LNCaP clone FGC (cell line): ENCODE measurements around the gene PRKN.
"Not testable (repeated sequence)": the region's sequence is repeated elsewhere in the genome, so short reads cannot be mapped to it uniquely, and the experiment has no call there.

ENCODE experiments used
- DNase-seq: peaks from one replicate; pipeline ENCODE4 v3.0.0-alpha.2; 2011; ENCODE audit warnings: low read depth
- H3K4me3 ChIP-seq: 2 replicates; pipeline ENCODE4 v1.5.1; 2011; ENCODE audit warnings: mild to moderate bottlenecking, low read depth, low read length, control low read depth
- CTCF ChIP-seq: IDR thresholded peaks from 2 replicates; pipeline ENCODE4 v1.5.1; 2012; ENCODE audit warnings: mild to moderate bottlenecking; ENCODE audit not compliant: control insufficient read depth, insufficient read depth; ENCODE audit errors: extremely low read depth

PRKN gene

GRCh38 chr6:161313940-161314509 is 1413.5 kb downstream of the PRKN start:
- H3K4me3 ChIP-seq: no peak overlapping the region
- no peak for DNase-seq
- TF ChIP-seq CTCF: no peak

- not testable (repeated sequence) for DNase-seq
Observed at GRCh38 chr6:161313475-161313874, 1414.1 kb downstream of the PRKN start.

DNA sequence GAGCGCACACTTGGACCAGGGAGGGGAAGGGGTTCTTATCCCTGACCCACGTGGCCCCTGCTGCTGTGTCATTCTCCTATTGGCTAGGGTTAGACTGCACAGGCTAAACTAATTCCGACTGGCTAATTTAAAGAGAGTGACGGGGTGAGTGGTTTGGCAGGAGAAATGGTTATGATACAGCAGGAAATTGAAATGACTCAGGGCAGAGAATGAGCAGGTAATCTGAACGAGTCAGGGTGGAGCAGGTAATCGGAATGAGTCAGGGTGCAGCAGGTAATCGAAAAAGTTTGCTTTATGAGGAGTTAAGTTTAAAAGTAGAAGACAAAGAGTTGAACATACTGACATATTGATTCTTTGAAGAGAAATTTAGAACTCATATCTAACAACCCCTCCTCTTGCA is 1417.8 kb downstream of the PRKN start:
- not testable (repeated sequence) for DNase-seq, H3K4me3 ChIP-seq

More at GRCh38 chr6:161313475-161313874, 1414.1 kb downstream of the PRKN start:
- H3K4me3 ChIP-seq: not testable (repeated sequence)

GRCh38 chr6:161308075-161308655 is 1419.4 kb downstream of the PRKN start:
- no peak for DNase-seq
- H3K4me3 ChIP-seq: no peak overlapping the region
- TF ChIP-seq CTCF: no peak

GRCh38 chr6:161305860-161306259 is 1421.7 kb downstream of the PRKN start:
- H3K4me3 ChIP-seq: no peak overlapping the region
- DNase-seq: no peak
- TF ChIP-seq CTCF: no peak

- no peak overlapping the region for H3K4me3 ChIP-seq
- TF ChIP-seq CTCF: no peak
- no peak for DNase-seq
Observed at GRCh38 chr6:161303628-161304340, 1423.8 kb downstream of the PRKN start.

GRCh38 chr6:161302949-161303348 is 1424.6 kb downstream of the PRKN start:
- DNase-seq: no peak
- no peak for TF ChIP-seq CTCF
- no peak overlapping the region for H3K4me3 ChIP-seq

- DNase-seq: no peak
- H3K4me3 ChIP-seq: no peak overlapping the region
- no peak for TF ChIP-seq CTCF
Observed at GRCh38 chr6:161301338-161301737, 1426.2 kb downstream of the PRKN start.
